LNCaP clone FGC (cell line): Measurements from ENCODE around the gene HS6ST1.

Experiments
- DNase-seq: peaks from one replicate; pipeline ENCODE4 v3.0.0-alpha.2; 2011; ENCODE audit warnings: low read depth
- H3K4me3 ChIP-seq: 2 replicates; pipeline ENCODE4 v1.5.1; 2011; ENCODE audit warnings: mild to moderate bottlenecking, low read depth, low read length, control low read depth
- CTCF ChIP-seq: IDR thresholded peaks from 2 replicates; pipeline ENCODE4 v1.5.1; 2012; ENCODE audit warnings: mild to moderate bottlenecking; ENCODE audit not compliant: control insufficient read depth, insufficient read depth; ENCODE audit errors: extremely low read depth

Gene HS6ST1

GRCh38 chr2:128304330-128304714 lies 14.3 kb downstream of the HS6ST1 start:
- no peak overlapping the region for H3K4me3 ChIP-seq
- no peak for TF ChIP-seq CTCF
- DNase-seq: no peak

- H3K4me3 ChIP-seq: no peak overlapping the region
- TF ChIP-seq CTCF: no peak
- DNase-seq: no peak
These were observed 14.8 kb downstream of the HS6ST1 start for GRCh38 chr2:128303911-128304310.

GRCh38 chr2:128303095-128303791 lies 15.4 kb downstream of the HS6ST1 start:
- no peak for TF ChIP-seq CTCF
- no peak for DNase-seq
- no peak overlapping the region for H3K4me3 ChIP-seq

DNA sequence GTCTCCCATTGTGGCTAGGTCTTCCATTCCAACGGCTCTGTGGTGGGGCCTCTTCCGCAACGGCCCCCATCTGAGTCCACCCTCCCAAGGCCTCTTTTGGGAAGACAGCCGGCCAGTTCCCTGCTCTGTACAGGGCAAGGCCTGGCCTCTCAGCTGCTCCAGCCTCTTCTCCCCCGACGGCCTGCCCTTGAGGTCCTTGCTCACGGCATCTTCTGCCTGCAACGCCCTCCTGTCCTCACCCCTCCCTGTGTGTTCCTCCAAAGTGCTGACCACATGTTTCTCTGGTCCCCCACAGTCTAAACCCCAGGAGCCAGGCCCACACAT lies 16.0 kb downstream of the HS6ST1 start:
- no peak for TF ChIP-seq CTCF
- no peak for DNase-seq
- no peak overlapping the region for H3K4me3 ChIP-seq

DNA sequence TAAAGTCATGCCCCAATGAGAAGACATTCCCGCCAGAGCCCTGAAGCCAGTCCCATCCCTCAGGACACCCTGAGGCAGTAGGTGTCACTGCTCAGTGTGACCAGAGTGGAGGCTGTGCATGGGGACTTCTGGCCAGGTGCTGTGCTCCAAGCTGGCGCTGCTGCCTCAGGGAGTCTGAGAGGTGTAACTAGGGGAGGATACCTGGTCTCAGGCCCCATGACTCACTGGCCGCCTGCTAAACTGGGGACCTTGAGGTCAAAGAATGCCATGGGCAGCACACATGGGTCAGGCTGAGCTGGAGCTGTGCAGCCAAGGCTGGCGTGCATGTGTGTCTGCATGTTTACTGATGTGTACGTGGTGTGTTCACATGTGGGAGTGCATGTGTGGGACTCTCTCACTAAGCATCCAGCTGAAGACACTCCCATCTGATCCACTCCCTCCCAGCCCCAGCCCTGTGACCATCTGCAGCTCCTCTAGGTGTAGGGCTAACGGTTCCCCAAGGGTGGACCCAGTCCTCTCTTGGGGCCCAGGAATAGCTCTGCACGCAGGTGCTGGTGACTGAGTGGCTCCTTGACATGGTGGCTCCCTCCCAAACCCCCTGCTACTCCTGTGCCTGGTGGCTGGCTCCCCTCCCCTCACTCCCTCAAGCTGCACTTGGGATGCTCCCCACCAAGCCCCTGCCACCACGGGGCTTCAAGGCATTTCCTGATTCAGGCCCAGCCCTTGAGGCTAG lies 16.5 kb downstream of the HS6ST1 start:
- no peak for DNase-seq
- no peak overlapping the region for H3K4me3 ChIP-seq
- no peak for TF ChIP-seq CTCF

GRCh38 chr2:128301501-128301966 lies 17.1 kb downstream of the HS6ST1 start:
- no peak for TF ChIP-seq CTCF
- no peak for DNase-seq
- no peak overlapping the region for H3K4me3 ChIP-seq
